Prostate gland (tissue), 2 donors: ENCODE measurements around the gene RAD51B.

Experiments
- POLR2AphosphoS5 ChIP-seq: sonication (generic); formaldehyde crosslinking; IDR thresholded peaks from one replicate; pipeline ENCODE4 v1.6.1; 2017; ENCODE audit warnings: antibody characterized with exemption
- TF ChIP-seq, protein P1 (sequence below), 4 experiments: fragments of 200-600 bp in 2 of 4; fragments of 450-650 bp in 2 of 4; sonication (generic) in 2 of 4; IDR thresholded peaks; 1 replicate in 3 of 4; 2 replicates in 1 of 4; pipeline ENCODE4 v1.5.1; 2016 to 2019; ENCODE audit warnings: antibody characterized with exemption in 4 of 4, mild to moderate bottlenecking in 2 of 4, moderate library complexity in 2 of 4

DNA sequence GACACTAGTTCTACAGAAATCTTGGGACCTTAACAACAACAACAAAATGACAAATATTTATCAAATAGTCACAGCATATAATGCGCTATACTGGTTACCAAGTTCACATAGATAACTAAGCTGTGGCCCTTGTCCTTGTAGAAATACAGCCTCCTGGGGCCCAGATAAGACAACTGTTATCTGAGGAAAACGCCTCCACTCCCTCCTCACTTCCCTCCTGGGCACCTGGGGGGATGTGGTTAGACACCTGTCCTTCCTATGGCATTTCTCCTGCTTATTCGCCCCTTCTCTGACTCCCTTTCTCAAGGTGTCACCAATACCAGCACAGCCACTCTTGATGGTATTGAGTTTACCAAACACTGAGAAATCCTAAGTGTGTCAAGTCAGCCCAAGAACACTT is 419.4 kb downstream of the RAD51B start:
- TF ChIP-seq, protein P1, sequence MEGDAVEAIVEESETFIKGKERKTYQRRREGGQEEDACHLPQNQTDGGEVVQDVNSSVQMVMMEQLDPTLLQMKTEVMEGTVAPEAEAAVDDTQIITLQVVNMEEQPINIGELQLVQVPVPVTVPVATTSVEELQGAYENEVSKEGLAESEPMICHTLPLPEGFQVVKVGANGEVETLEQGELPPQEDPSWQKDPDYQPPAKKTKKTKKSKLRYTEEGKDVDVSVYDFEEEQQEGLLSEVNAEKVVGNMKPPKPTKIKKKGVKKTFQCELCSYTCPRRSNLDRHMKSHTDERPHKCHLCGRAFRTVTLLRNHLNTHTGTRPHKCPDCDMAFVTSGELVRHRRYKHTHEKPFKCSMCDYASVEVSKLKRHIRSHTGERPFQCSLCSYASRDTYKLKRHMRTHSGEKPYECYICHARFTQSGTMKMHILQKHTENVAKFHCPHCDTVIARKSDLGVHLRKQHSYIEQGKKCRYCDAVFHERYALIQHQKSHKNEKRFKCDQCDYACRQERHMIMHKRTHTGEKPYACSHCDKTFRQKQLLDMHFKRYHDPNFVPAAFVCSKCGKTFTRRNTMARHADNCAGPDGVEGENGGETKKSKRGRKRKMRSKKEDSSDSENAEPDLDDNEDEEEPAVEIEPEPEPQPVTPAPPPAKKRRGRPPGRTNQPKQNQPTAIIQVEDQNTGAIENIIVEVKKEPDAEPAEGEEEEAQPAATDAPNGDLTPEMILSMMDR (IDR thresholded peaks at IDR 0.05) = no peak
- no peak for TF ChIP-seq POLR2AphosphoS5
